WTC11 (cell line): ENCODE measurements around the gene RASGEF1C.

Experiments used
- CREB1 ChIP-seq: sonication (generic); formaldehyde crosslinking; IDR thresholded peaks from 2 replicates; pipeline ENCODE4 v1.8.0; 2023; ENCODE audit warnings: mild to moderate bottlenecking, missing genetic modification reagents
- CTCF ChIP-seq: fragments of 200-600 bp; IDR thresholded peaks from 2 replicates; pipeline ENCODE4 v1.8.0; 2022; ENCODE audit warnings: antibody characterized with exemption
- ESRRA ChIP-seq: sonication (generic); formaldehyde crosslinking; IDR thresholded peaks from 2 replicates; pipeline ENCODE4 v1.8.1; 2022; ENCODE audit warnings: mild to moderate bottlenecking, missing genetic modification reagents, borderline replicate concordance
- FOXJ3 ChIP-seq: sonication (generic); formaldehyde crosslinking; IDR thresholded peaks from 2 replicates; pipeline ENCODE4 v1.9.0; 2021; ENCODE audit warnings: missing genetic modification reagents, mild to moderate bottlenecking, borderline replicate concordance
- FOXK1 ChIP-seq: sonication (generic); formaldehyde crosslinking; IDR thresholded peaks from 2 replicates; pipeline ENCODE4 v1.8.0; 2022; ENCODE audit warnings: mild to moderate bottlenecking, moderate library complexity, missing genetic modification reagents
- FOXP1 ChIP-seq: sonication (generic); formaldehyde crosslinking; IDR thresholded peaks from 2 replicates; pipeline ENCODE4 v1.8.0; 2022; ENCODE audit warnings: missing genetic modification reagents, mild to moderate bottlenecking, moderate library complexity, borderline replicate concordance
- JUN ChIP-seq: sonication (generic); formaldehyde crosslinking; IDR thresholded peaks from 2 replicates; pipeline ENCODE4 v1.8.0; 2023; ENCODE audit warnings: mild to moderate bottlenecking, missing genetic modification reagents
- NR2C2 ChIP-seq: sonication (generic); formaldehyde crosslinking; IDR thresholded peaks from 2 replicates; pipeline ENCODE4 v1.8.0; 2022; ENCODE audit warnings: mild to moderate bottlenecking, missing genetic modification reagents
- NR3C1 ChIP-seq: sonication (generic); formaldehyde crosslinking; conservative IDR thresholded peaks from 2 replicates; pipeline ENCODE4 v1.8.1; 2023; ENCODE audit warnings: low read depth, mild to moderate bottlenecking, missing genetic modification reagents
- ZNF121 ChIP-seq: sonication (generic); formaldehyde crosslinking; IDR thresholded peaks from 2 replicates; pipeline ENCODE4 v1.8.0; 2023; ENCODE audit warnings: missing genetic modification reagents
- TF ChIP-seq, protein P1 (sequence below): sonication (generic); formaldehyde crosslinking; IDR thresholded peaks from 2 replicates; pipeline ENCODE4 v1.8.0; 2022; ENCODE audit warnings: mild to moderate bottlenecking, missing genetic modification reagents

GRCh38 chr5:180093241-180093640, 115.8 kb downstream of the RASGEF1C start:
- TF ChIP-seq ZNF121 (no peak), NR3C1 (CRISPR knock-in tag) (no peak), FOXJ3 (CRISPR knock-in tag) (no peak), CREB1 (CRISPR knock-in tag) (no peak), NR2C2 (CRISPR knock-in tag) (no peak), CTCF (no peak), JUN (CRISPR knock-in tag) (no peak), FOXK1 (no peak), ESRRA (no peak), FOXP1 (CRISPR knock-in tag) (no peak)
- TF ChIP-seq, protein P1, sequence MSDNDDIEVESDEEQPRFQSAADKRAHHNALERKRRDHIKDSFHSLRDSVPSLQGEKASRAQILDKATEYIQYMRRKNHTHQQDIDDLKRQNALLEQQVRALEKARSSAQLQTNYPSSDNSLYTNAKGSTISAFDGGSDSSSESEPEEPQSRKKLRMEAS (CRISPR knock-in tag), result no peak
